GM19023 (cell line): ENCODE measurements around the gene TBR1.

ENCODE experiments used
- ATAC-seq: cut with Tn5 transposase; IDR thresholded peaks from one replicate; pipeline ENCODE4 v1.9.1; 2021; ENCODE audit warnings: mild to moderate bottlenecking, moderate library complexity; ENCODE audit not compliant: unreplicated experiment

Gene TBR1

GRCh38 chr2:161415987-161416707, at the start of gene TBR1:
Gene TBR1 (plus strand): TSS chr2:161416297. CDS start chr2:161416411, 114 bp downstream.
- no peak for ATAC-seq

DNA sequence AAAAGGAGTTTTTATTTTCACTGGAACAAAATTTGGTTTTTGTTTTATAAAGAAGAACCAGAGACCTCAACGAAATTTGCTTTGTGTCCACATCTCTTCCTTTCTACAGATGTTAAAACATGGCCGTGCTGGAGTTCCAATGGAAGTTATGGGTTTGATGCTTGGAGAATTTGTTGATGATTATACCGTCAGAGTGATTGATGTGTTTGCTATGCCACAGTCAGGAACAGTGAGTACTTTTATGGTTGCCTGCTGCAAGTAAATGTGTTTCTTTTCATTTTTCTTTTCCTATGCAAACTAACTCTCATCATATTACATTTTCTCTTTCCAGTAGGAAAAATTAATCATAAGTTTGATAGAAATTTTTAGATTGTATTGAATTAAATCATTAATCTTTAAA, 48.4 kb upstream of the TBR1 start:
- ATAC-seq: no peak

- ATAC-seq: no peak
Observed at GRCh38 chr2:161369311-161369710, 46.8 kb upstream of the TBR1 start.

DNA sequence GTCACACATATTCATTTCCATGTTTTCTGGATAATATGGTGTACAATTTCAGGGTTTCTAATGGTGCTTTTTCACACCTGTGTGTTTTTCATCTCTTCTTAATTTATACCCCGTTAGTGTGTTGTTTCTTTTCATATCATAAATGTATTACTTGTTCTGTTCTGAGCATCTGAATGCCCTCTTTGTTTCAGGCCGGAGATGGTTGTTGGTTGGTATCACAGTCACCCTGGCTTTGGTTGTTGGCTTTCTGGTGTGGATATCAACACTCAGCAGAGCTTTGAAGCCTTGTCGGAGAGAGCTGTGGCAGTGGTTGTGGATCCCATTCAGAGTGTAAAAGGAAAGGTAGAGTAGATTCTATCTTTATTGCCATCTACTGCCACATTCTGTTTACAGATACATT, 45.1 kb upstream of the TBR1 start:
- no peak for ATAC-seq

DNA sequence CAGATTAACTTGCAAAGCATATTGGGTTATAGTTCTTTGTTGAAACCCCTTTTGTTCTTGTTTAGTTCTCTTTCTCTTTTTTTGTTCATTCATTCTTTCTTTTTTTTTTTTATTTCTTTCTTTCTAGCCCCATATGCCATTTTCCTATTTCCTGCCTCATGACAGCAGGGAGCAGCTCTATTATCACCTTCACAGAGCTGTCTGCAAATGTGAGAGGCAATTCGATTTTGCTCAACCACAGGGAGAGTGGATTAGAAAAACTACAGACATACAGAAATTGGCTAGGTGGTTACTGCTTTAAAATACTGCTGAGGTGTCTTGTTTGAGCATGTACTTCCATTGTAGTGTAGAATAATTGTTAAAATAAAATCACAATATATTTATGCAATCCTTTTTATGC, 44.2 kb upstream of the TBR1 start:
- ATAC-seq: no peak

- ATAC-seq: no peak
Observed at GRCh38 chr2:161373942-161374341, 42.2 kb upstream of the TBR1 start.

GRCh38 chr2:161374446-161374845, 41.7 kb upstream of the TBR1 start:
- no peak for ATAC-seq

DNA sequence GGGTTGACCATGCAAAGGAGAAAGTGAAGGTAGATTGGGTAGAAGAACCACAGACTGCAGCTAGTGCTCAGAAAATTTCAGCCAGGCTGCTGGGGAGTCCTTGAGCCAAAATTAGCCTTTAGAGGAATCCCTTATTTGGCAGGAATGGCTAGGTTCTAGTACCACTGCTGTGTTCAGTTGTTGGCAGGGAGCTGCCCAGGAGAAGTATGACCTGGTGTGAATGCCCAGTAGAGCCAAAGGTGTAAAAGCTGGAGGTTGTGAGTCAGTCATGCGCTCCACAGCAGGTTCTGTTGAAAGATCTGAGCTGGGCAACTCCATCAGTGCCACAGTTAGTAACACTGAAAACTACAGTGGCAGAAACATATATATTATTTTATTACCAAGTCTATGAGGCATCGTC, 36.4 kb upstream of the TBR1 start:
- ATAC-seq: no peak

DNA sequence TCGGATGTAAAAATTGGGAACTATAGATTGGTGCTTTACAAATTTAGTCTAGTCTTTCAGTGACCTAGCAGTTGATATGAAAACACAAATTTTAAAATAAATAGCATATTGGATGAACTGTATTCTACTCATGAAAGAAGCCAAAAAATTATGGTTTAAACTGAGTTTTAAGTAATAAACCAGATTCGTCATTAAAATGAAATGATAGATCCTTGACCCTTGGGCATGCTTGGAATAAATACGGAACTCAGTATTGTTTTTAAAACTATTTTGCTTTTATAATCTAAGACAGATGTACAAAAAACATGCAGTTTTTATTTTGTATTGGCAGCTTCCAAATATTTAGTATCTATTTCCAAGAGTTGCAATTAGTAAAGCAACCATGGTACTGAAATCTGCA, 34.6 kb upstream of the TBR1 start:
- no peak for ATAC-seq

GRCh38 chr2:161382747-161383146, 33.4 kb upstream of the TBR1 start:
- ATAC-seq: no peak

DNA sequence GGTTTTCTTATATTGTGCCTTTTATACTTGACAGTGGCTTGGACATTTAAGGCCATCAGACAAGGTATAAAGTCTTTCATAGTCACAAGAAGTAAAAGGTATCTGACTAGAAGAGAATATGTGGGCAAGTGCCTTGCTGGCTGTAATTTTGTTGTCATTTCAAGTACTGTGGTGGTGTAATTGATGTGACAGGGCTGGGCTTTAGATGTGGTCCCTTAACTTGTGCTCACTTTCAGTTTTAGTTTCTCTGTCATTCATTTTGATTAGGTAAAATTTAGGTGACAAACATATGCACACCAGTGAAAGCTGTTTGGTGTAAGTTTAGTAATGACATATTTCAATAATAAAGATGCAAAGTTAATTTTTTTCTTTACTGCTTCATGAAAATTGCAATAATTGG, 31.2 kb upstream of the TBR1 start:
- peak; percentile 77 for ATAC-seq

DNA sequence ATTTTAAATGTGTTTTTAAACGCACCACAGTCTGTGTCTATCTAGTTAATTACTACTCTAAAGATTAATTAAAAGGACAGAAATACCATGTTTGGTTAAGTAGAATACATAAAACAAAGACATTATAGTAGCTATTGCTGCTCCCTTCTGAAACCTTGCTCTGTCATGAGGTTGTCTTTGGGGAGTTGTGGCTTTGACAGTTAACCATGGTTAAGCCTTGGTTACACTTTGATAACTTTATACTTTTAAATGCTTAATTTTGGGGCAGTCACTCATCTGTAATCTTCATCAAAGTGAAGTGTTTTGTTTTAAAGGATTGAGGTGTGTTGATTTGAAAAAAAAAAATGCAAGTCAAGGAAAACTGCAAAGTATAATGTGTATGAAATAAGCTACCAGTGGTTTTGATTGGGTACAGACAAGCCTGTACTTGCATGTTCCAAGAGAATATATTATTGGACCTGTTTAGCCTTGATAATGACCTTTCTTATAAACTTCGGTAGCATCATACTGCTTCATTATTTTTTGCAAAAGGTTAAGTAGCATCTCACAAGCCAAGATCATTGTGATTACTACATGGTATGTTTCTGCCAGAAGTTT, 29.8 kb upstream of the TBR1 start:
- ATAC-seq: peak; percentile 69

DNA sequence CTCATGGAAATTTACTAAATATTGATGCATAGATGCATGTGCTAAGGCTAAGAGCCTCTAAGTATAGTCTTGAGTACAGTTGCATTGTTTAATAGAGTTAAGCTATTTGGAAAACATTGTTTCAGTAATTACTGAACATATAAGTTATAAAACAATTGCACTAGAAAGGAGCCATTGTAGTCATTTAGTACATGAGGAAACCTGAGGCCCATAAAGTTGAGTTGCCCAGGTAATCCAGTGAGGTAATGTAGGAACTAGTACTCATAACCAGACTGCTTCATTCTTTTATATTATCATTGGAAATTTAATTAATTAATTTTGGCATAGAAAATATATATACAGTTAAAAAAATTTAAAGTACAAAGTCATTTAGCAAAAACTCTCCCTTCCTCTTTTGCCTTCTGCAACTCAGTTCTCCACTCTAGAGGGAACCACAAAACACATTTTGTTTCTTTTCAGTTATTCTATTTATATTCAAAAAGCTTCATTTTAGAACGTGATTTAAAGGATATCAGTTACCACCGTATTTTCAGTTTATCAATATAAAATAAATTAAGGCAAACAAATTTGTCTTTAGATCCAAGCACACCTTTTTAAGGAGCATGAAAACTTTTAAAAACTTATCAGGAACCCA, 27.8 kb upstream of the TBR1 start:
- ATAC-seq: no peak

GRCh38 chr2:161391737-161392506, 24.2 kb upstream of the TBR1 start:
- ATAC-seq: no peak

- ATAC-seq: no peak
Observed at GRCh38 chr2:161400076-161400475, 16.0 kb upstream of the TBR1 start.

- ATAC-seq: no peak
Observed at GRCh38 chr2:161402297-161402696, 13.8 kb upstream of the TBR1 start.

DNA sequence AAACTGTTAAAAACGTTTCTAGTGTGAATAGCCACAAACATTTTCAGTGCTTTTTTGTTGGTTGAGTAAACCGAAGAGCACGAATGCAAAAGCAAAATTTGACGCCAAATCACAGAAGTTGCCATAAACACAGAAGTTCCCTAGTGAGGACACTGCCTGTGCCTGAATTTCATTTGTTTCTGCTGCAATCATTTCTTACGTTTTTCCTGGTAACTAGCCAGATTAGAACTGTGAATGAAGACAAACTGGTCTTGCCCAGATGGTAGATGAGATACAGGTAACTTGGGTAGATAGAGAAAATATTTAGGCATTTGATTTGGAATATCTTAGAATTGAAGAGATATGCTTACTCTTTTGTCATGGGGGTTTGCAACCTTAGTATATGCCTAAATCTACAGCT, 9.8 kb upstream of the TBR1 start:
- ATAC-seq: no peak

DNA sequence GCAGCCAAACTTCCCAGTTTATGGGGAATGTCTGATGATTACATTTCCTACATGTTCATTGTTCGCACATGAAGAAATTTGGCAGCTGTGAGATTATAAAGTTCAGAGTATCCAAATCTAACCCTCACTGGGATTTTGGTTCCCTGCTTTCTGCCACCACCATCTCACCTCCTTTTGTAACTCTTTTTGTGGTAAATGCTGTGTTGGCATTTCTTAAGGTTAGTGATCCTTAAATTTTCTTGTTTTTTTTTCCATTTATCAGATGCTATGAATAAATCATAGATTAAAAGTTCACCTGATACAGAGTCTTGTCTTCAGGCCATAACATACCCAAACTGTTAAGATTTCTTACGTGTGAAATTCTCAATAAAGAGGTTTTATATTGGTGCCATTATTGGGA, 8.5 kb upstream of the TBR1 start:
- no peak for ATAC-seq

- no peak for ATAC-seq
Observed at GRCh38 chr2:161409308-161409907, 6.7 kb upstream of the TBR1 start.

GRCh38 chr2:161412346-161412745, 3.8 kb upstream of the TBR1 start:
- ATAC-seq: no peak
